Putamen (tissue), 1 donor: ENCODE data around the gene PLEKHA6.

Source experiments
- DNase-seq: peaks from one replicate; pipeline ENCODE4 v3.0.0-alpha.2; 2016; ENCODE audit warnings: low spot score

PLEKHA6 gene

DNA sequence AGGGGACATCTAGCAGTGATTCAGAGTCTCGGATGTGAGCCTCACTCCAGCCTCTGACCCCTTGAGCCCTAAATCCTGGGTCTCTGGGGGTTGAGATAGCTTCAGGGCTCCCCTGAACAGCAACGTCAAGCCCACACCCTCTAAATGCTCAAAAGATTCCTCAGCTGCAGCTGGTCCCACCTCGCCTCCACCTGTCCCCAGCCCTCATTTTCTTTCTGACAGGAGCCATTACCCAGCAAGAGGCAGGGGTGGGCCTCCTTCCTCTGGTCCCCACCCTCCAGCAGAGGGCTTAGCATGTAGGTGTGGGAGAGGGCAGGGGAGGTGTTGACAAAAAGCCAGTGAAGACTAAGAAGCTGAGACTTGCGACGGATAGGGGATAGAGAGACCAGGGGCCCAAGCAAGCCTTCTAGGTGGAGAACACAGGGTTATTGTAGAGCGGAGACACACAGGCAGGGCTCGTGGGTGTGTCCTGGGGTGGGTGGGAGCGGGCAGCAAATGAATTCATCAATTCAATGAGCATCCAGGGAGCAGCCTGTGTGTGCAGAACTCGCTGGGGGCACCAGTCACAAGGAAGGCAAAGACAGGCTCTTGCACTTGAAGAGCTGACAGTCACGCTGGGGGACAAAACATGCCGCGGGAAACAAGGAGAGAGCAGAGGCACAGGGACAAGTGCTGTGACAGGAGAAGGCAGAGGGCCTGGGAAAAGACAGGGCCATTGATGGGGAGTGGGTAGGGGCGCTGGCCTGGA lies 97.0 kb downstream of the PLEKHA6 start:
- no peak for DNase-seq

DNA sequence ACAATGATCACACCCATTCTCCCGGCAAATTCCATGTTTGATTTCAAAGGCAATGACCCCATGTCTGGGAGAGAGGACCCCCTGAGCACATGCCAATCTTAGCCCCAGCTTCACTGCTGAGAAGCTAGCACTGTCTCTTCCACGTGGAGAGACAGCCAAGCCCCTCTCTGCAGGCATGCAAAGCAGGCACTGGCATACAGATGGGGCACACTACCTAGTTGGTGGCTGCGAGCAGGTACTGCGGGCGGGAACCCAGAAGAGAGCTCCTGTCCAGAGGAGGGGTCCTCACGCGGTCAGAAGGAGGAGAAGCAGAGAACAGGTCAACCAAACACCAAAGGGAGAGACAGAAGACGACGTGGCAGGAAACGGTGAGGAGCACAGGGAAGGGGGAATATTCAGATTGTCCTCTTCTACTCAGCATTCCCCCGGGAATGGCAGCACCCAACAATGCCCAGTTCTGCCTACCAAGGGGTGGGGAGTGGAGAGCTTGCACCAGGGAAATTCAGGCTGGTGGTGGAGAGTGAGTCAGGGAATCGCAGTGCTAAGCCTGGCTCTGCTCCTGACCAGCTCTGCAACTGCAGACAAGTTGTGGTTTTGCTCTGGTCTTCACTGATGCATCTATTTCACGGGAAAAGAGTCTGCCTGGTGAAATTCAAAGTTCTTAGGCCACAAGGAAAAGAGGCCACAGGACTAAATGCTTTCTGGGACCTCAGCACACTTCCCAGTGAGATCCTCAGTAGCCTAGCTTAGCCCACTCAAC lies 97.8 kb downstream of the PLEKHA6 start:
- no peak for DNase-seq

DNA sequence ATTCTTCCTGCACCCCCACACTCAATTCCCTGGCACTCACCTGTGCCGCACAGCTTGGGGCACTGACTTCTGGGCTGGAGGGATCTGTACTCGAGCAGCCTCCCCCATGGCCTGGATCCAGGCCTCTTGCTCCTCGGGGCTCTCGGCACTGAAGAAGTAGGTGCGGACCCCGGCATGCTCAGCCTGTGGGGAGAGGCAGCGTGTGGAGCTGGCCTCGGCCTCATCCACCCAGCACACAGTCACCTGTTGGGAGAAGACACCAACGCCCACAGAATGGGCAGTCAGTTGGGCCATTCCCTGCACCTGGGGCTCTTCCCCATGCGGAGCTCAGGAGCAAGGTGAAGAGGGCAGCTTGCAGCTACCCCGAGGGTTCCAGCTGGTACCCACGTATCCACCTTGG lies 98.5 kb downstream of the PLEKHA6 start:
- no peak for DNase-seq

DNA sequence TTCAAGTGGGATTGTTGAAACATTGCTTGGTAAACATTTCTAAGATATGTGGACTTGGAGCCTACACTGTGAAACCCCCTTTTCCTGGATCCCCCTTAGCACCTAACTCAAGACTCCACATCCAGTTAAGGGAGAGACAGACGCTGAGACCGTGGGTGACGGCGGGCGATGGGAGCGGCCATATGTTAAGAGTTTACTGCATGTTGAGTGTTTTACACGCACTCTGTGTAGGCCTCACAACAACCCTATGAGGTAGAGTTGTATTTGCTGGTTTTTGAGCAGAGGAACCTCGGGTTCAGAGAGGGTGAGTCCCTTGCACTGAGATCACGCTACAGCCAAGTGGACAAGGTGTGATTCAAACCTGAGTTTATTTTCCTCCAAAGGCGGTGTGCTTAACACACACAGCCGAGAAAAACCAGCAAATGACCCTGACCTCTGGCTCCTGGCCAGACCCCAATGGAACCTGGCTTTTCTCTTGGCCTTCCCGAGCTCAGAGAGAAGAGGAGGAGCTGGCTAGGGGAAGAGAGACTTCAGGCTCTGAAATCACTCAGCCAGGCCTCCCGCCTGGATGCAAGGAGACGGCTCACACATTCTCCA lies 99.0 kb downstream of the PLEKHA6 start:
- no peak for DNase-seq

DNA sequence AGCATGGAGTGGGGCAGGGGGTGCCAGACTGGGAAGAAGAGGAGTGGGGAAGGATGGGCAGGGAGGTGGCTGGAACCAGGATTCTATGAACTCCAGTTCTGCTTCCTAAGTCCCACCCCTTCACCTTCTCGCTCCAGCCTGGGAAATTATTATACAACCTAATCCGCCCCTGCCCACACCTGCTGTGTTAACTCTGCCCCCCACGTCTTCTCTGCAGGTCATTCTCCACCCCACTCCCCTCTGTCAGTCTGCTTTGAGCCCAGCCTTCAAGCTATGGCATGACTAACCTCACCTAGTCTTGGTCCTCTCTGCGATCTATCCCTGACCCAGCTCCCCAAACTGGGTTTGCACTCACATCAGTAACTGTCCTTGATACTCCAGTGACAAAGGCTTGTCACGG lies 99.9 kb downstream of the PLEKHA6 start:
- DNase-seq, result no peak

DNA sequence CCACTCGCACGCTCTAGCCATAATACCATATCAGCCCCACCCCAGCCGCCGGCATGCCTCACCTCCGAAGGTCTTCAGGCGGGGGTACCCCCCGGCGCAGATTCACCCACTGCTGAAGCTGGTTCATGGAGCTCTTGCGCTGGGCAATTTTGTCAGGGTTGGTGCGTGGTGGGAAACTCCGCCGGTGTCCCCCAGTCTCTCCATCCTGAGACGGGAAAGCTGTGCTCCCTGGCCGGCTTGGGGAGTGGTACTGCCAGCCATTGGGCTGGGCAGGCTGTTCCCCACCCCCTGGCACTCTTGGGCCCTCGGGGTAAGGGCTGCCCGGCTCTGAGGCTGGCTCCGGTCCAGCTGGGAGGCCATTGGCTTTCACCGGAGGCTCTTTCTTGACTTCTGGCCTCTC lies 100.5 kb downstream of the PLEKHA6 start:
- DNase-seq, result no peak

DNA sequence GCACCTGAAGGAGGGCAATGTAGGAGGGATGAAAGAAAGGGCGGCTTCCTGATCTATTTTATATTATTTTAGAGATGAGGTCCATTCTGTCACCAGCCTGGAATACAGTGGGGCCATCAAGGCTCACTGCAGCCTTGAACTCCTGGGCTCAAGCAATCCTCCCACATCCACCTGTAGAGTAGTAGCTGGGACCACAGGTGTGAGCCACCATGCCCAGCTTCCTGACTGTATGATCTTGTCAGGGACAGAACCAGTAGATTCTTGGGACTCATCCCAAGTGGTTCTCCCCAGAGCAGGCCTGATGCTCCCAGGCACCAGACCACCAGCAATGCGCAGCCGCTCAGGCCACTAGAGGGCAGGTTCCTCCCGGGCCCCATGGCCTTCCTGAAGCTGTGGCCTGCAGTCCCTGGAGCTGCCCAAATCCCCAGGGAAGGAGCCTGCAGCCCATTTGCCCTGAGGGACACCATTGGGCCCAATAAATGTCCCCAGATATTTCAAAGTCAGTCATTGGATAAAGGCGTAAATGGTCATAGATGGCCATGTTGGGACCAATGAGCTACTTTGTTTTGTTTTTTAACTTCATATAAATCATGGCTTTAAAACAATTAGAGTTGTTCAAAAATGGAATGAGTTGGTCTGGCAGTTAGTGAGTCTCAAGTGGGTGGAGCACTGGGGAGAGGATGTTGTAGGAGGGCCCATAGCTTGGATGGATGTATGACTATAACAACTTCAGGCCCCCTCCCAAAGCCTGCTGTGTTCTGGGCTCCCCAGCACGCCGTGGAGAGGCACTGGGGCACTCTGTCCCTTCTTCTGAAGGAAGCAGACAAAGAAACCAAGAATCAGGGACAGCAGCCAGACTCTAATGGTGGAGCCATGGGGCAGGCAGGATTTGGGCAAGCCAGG lies 101.3 kb downstream of the PLEKHA6 start:
- no peak for DNase-seq

DNA sequence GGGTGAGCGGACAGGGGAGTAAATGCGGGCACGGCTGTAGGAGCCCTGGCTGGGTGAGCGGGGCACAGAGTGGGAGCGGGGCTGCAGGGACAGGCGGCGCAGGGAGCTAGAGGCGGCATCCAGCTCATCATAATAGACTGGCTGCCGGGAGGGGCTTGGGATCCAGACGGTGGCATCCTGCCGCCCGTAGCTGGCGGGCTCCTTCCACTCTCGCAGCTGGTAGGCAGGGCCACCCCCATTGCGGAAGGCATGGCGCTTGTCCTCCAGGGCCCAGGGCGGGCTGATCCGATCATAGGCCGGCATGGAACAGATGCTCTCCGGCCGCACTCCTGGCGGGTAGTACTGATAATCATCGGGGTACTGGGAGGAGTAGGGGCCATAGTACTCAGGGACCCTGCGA lies 102.3 kb downstream of the PLEKHA6 start:
- DNase-seq, result no peak

DNA sequence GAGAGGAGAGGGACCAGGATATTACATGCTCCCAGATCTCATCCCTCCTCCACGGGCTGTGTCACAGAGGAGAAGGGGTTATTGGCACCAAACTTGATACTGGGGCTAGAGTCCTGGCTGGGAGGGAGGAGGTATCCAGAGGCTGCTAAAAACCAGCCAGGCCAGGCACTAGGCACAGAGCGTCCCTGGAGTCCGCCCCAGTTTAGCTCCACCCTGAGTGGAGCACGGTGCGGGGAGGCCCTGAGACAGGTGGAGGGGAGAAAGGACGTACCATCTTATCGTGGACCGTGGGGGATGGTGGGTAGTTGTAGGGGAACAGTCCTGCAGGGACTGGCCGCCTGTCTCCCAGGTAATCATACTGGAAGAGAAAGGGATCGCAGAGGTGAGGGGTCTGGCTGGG lies 103.2 kb downstream of the PLEKHA6 start:
- DNase-seq, result no peak

DNA sequence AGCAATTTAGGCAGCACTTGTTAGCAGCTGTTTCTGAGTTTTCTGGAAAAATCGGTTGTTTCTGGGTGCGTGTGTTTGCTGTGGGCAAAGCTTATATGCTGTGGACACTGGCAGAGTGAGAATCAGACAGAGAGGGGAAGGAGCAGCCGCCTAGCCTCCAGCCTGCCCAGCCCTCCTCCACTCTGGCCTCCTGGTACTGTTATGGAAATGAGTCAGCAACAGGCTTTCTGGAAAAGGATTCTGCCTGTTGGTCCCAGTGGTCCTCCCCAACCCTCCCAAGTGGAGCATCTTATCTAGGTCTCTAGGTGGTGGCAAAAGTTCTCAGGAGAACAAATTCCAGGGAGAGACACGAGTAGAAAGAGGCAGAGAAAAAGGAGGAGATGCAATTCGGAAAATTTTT lies 103.8 kb downstream of the PLEKHA6 start:
- DNase-seq, result no peak

DNA sequence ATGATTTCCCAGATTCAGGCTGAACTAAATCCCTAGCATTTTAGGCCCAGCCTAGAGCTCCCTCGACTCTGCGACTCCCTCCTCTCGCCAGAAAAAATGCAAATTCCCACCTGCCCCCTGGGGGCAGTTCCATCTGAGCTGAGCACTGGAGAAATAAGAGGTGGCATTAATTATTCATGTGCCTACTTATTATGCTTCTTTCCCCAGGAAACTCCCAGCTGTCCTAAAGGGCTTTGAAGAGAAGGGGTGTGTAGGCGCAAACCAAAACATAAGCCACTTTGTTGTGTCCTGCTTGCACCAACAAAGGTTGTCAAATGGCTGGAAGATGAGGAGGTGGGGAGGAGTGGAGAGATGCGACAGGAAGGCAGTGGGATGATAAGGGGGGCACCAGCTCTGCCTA lies 104.5 kb downstream of the PLEKHA6 start:
- no peak for DNase-seq

DNA sequence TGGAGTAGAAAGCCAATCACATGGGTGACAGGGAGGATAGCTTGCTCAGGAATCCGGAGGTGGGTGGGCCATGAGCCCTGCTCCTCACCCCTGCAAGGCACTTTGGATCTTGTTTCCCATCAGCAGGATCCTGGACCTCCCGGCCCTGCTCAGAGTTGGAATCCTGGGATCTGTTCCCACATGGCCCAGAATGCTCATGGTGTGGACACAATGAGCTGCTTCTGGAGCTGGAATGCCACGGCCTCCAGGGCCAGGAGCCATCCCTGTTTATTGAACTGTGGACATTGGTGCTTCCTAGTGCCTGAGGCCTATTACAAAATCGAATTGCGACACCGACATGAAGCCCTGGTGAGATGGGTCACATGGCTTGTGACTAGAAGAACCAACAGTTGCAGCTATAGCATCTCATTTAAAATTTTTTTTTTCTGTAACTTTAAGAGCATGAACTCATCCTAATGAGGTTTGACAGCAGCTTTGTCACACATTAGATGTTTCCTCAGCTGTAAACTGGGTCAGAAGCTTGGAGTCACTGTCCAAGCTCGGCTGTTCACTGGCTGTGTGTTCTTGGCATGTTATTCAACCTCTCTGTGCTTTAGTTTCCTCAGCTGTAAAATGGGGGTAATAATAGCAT lies 105.6 kb downstream of the PLEKHA6 start:
- no peak for DNase-seq

DNA sequence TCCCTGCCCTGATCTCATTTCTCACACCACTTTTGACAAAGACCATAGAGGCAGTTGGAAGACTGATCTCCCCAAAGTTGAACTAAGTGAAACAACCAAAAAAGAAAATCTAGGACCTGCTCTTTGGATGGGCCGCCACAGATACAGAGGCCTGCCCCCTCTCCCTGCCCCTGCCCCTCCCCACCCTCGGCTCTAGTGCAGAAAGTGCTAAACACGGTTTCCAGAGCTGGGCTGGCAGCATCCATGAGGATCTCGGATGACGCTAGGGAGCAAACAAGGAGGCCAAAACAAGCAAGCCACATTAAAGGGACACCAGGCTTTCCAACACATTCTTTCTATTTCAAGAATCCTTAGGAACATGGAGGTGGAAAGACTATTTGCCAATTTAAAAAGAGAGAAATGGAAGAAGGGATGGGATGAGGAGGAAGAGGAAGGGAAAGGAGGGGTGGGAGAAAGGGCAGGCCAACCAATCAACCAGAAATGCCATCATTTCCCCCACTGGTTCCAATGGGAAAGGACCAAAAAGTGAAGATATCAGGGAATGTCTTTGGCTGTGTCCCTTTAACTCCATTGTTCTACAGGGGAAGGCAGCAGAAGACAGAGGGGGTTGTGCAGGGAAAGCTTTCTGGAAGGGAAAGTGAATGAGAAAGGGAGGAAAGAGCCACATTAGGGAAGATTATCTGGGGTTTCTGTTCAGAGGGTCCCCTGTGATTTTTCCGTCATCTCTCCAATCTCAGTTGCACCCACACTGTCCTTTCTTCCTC lies 107.6 kb downstream of the PLEKHA6 start:
- no peak for DNase-seq

DNA sequence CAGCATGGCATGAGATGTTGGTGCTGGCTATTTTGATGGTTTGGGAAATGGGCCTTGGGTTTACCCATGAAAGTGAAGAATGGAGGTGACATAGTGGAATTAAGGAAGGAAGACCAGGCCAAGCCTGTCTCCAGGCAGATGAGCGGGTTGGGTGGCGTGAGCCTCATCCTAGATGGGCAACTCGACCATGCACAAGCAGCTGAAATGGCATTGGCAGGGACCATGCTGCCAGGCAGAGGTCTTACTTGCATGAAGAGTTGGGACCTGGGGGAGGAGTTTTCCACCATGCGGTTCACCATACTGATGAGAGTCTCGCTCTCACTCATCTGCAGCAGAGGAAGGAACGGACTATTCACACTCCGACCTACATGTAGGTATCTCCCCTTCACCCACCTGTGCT lies 108.4 kb downstream of the PLEKHA6 start:
- no peak for DNase-seq

DNA sequence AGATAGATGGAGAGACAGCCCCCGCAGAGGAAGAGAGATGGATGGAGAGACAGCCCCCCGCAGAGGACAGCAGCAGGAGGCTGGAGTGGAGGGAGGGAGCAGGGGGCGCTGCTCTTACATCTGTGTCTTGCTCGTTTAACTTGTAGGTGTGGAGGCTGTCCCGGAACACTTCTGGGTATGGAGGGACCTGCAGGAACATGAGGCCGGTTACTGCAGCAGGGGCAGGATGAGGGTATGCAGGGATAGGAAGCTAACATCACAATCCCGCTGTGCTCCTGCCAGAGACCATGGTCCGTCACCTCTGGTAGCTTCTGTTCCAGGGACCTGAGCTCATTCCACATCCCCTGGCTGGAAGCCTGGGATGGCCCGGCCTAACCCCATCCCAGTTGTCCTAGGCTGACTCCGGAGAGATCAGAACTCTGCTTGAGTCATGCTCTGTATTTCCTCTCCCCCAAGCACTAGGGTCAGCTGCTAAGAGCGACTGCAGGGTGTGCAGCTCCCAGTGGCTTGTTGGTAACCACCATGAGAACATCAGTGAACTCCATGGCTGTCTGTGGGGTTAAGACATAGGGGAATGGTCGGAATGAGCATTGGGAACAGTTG lies 109.2 kb downstream of the PLEKHA6 start:
- DNase-seq, result no peak

DNA sequence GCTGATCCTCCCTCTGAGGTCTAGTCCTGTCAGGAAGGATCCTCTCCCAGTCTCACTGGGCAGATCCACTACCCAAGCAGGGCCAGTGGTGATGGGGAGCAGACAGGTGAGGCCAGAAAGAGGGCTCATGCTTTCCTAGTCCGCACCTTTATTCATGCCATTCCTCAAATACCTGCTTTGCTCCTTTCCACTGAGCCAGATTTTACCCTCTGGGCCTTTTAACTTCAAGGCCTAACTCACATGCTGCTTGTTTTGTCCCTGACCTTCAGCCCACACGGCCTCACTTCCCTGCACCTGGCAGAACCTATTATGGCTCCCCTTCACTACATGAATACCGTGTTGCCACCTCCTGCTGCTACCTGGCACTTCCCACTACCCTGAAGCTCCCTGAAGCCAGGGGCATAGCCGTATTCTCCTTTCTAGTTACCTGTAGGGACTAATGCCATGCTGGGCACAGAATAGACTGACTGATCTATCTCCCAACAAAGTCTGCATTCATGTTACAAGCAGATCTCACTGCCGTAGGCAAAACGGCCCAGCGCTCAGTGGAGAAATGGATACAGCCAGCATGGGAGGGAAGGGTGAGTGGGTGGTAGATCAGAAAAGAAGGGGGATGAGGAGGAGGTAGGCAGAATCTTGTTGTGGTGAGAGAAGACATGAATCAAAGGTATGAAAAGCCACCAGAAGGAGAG lies 109.8 kb downstream of the PLEKHA6 start:
- no peak for DNase-seq

DNA sequence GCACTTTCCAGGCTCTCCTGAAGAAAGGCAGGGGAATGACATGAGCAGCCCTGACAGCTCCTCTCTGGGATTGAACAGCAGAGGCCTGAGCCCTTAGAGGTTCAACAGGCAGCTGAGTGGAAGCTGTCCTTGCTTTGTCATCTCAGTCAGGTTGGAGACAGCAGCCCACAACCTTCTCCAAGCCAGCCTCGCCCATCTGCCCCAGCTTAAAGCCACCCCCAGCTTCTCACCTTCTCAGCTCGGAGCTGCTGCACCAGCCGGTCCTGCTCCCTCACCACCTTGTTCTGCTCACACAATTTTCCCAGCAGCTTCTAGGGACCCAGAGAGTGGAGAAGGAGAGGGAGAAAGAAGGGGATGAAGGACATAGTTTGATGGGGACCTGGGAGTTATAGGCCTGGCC lies 110.8 kb downstream of the PLEKHA6 start:
- no peak for DNase-seq

DNA sequence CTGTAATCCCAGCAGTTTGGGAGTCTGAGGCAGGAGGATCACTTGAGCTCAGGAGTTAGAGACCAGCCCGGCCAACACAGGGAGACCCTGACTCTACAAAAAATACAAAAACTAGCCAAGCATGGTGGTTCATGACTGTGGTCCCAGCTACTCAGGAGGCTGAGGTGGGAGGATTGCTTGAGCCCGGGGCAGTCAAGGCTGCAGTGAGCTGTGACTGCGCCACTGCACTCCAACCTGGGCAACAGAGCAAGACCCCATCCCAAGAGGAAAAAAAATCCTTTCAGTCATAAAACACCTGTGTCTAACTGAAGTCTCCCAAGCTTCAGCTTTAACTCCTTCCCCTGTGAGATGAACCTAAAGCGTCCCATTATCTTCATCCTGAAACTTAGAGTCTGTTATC lies 112.9 kb downstream of the PLEKHA6 start:
- DNase-seq, result no peak

DNA sequence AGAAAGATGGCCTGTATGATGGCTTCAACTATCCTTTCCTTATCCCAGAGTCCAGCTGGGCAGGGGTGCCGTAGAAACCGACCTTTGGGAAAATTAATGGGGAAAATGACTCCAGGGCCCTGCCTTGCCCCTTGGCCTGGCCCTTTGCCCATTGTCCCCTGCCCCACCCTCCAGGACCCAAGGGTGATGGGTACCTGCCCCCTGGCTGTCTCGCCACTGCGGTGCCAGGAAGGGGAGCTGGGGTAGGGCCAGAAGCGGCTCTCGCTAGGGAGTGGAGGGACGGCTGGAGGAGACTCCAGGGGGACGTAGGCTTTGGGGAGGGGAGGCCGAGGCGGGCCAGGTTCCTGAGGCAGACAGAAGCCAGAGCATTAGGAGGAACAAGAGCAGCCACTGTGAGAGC lies 116.8 kb downstream of the PLEKHA6 start:
- DNase-seq, result no peak

DNA sequence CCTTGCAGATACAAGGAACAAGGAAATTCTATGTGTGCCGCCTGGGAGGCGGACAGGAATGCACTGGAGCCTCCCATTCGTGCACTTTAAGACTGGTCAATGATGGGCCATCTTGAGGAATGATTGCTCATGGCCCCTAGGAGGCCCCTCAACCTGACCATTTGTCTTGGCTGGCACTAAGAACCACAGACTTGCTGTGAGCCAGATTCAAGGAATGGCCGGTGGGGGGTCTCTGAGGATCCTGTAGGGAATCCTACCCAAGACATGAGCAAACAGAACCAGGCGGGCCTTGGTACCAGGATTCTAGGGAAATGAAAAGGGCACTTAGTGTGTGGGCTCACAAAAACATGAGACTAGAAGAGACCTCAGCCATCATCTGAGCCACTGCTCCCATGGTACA lies 117.8 kb downstream of the PLEKHA6 start:
- no peak for DNase-seq
